IMR-90 (cell line): Measurements from ENCODE around the gene IPMK. TPM values are rescaled to one million over a fixed set of nuclear protein-coding genes. Genes with fewer than 3 reads are reported as not detected.

ENCODE experiments used
- ATAC-seq: fragments of 200-7000 bp; cut with Tn5 transposase; 2 replicates; pipeline ENCODE4 v1.9.1; 2020; ENCODE audit warnings: low read depth, mild to moderate bottlenecking, moderate library complexity
- BruUV-seq: library from RNA; stranded (reverse); fragments of 400-500 nt; replicated peaks from 2 replicates; lab custom pipeline; 2021; lab: Mats Ljungman, UMichigan
- CTCF ChIA-PET: fragments of 300-600 bp; formaldehyde crosslinking; extraction: SDS; loops from one replicate; lab custom pipeline; 2021; ENCODE audit warnings: antibody characterized with exemption; lab: Yijun Ruan, JAX
- POLR2A ChIA-PET: fragments of 300-600 bp; sonication (Branson Sonifier 250); formaldehyde crosslinking; loops from one replicate; lab custom pipeline; 2022; ENCODE audit warnings: antibody characterized with exemption; ENCODE audit not compliant: unreplicated experiment; lab: Charles Lee
- DNase-seq: peaks from one replicate; pipeline ENCODE4 v3.0.0; 2013
- H2AFZ ChIP-seq: replicated peaks from 2 replicates; pipeline ENCODE3; 2013; ENCODE audit warnings: low read length, mild to moderate bottlenecking; ENCODE audit not compliant: poor library complexity
- H2AK5ac ChIP-seq: 2 replicates; pipeline ENCODE4 v1.6.1; 2013; ENCODE audit warnings: low read depth, low read length, inconsistent platforms
- H2AK9ac ChIP-seq: replicated peaks from 2 replicates; pipeline ENCODE3; 2013; ENCODE audit warnings: mild to moderate bottlenecking, low read depth, low read length, moderate library complexity; ENCODE audit not compliant: poor library complexity
- H2BK120ac ChIP-seq: 2 replicates; pipeline ENCODE4 v1.6.1; 2013; ENCODE audit warnings: low read depth, low read length, inconsistent platforms
- H2BK15ac ChIP-seq: 3 replicates; pipeline ENCODE4 v1.6.1; 2013; ENCODE audit warnings: low read depth, low read length, inconsistent platforms
- H2BK20ac ChIP-seq: 2 replicates; pipeline ENCODE4 v1.6.1; 2013; ENCODE audit warnings: low read depth, mild to moderate bottlenecking, inconsistent platforms, low read length, moderate library complexity
- H2BK5ac ChIP-seq: 2 replicates; pipeline ENCODE4 v1.6.1; 2013; ENCODE audit warnings: mild to moderate bottlenecking, low read depth, low read length, inconsistent platforms; ENCODE audit not compliant: poor library complexity, severe bottlenecking
- H3K14ac ChIP-seq: replicated peaks from 2 replicates; pipeline ENCODE4 v1.6.1; 2013; ENCODE audit warnings: low read depth, low read length, inconsistent platforms
- H3K18ac ChIP-seq: 2 replicates; pipeline ENCODE4 v1.6.1; 2013; ENCODE audit warnings: low read depth, low read length, control low read depth
- H3K23ac ChIP-seq: 2 replicates; pipeline ENCODE4 v1.6.1; 2013; ENCODE audit warnings: low read depth, low read length, inconsistent platforms
- H3K27ac ChIP-seq: 2 replicates; pipeline ENCODE4 v1.5.1; 2013; ENCODE audit warnings: mild to moderate bottlenecking, control low read depth, low read length; ENCODE audit not compliant: insufficient read depth
- H3K27me3 ChIP-seq: 2 replicates; pipeline ENCODE4 v1.6.1; 2013; ENCODE audit warnings: low read length; ENCODE audit not compliant: control insufficient read depth, insufficient read depth
- H3K36me3 ChIP-seq: 2 replicates; pipeline ENCODE4 v1.6.1; 2013; ENCODE audit warnings: low read length, mixed read lengths; ENCODE audit not compliant: control insufficient read depth, insufficient read depth
- H3K4ac ChIP-seq: 2 replicates; pipeline ENCODE4 v1.6.1; 2013; ENCODE audit warnings: low read depth, low read length, inconsistent platforms
- H3K4me1 ChIP-seq: 2 replicates; pipeline ENCODE4 v1.6.1; 2013; ENCODE audit warnings: low read length, mixed read lengths; ENCODE audit not compliant: control insufficient read depth, insufficient read depth
- H3K4me2 ChIP-seq: 2 replicates; pipeline ENCODE4 v1.6.1; 2013; ENCODE audit warnings: low read depth, mild to moderate bottlenecking, control low read depth, low read length, moderate library complexity
- H3K4me3 ChIP-seq: 2 replicates; pipeline ENCODE4 v1.5.1; 2013; ENCODE audit warnings: low read depth, mild to moderate bottlenecking, control low read depth, low read length, moderate library complexity; ENCODE audit not compliant: insufficient read depth
- H3K56ac ChIP-seq: 2 replicates; pipeline ENCODE4 v1.6.1; 2013; ENCODE audit warnings: low read length, inconsistent platforms; ENCODE audit not compliant: insufficient read depth; ENCODE audit errors: extremely low read depth
- H3K79me1 ChIP-seq, 2 experiments: 2 replicates each; pipeline ENCODE4 v1.6.1; 2013; ENCODE audit warnings: low read length in 2 of 2, inconsistent platforms in 1 of 2, low read depth in 1 of 2
- H3K9ac ChIP-seq: 2 replicates; pipeline ENCODE4 v1.6.1; 2013; ENCODE audit warnings: low read depth, low read length, control low read depth
- H3K9me1 ChIP-seq: 2 replicates; pipeline ENCODE4 v1.6.1; 2013; ENCODE audit warnings: low read length, inconsistent platforms; ENCODE audit not compliant: insufficient read depth
- H3K9me3 ChIP-seq: 2 replicates; pipeline ENCODE4 v1.6.1; 2013; ENCODE audit warnings: low read length; ENCODE audit not compliant: control insufficient read depth, insufficient read depth
- H4K20me1 ChIP-seq: 2 replicates; pipeline ENCODE4 v1.6.1; 2013; ENCODE audit warnings: low read length, inconsistent platforms; ENCODE audit not compliant: insufficient read depth
- H4K5ac ChIP-seq: 2 replicates; pipeline ENCODE4 v1.6.1; 2013; ENCODE audit warnings: mild to moderate bottlenecking, low read depth, low read length, control low read depth
- H4K8ac ChIP-seq, 2 experiments: 2 replicates each; pipeline ENCODE4 v1.6.1; 2013; ENCODE audit warnings: low read depth in 2 of 2, low read length in 2 of 2, control low read depth in 1 of 2, inconsistent platforms in 1 of 2
- H4K91ac ChIP-seq: 2 replicates; pipeline ENCODE4 v1.6.1; 2013; ENCODE audit warnings: low read depth, low read length, inconsistent platforms; ENCODE audit not compliant: insufficient read depth
- CEBPB ChIP-seq: IDR thresholded peaks from 2 replicates; pipeline ENCODE4 v1.6.1; 2012; ENCODE audit warnings: low read depth, low read length, improper control_type of control experiment
- NFE2L2 ChIP-seq: fragments of 150-350 bp; IDR thresholded peaks from 2 replicates; pipeline ENCODE4 v1.6.1; 2016; ENCODE audit warnings: low read depth, mild to moderate bottlenecking, low read length
- dilution Hi-C: fragments of 300-500 bp; cut with HindIII; formaldehyde crosslinking; loops from one replicate; pipeline ENCODE4 v1.14.3; 2018; ENCODE audit warnings: low sequenced_read_pairs; ENCODE audit not compliant: unreplicated experiment
- in situ Hi-C: fragments of 300-500 bp; cut with MboI; formaldehyde crosslinking; loops from 3 replicates; pipeline ENCODE4 v1.14.3; 2019; ENCODE audit warnings: low sequenced_read_pairs, inconsistent platforms, mixed read lengths
- intact Hi-C: fragments of 100-400 bp; cut with micrococcal nuclease; formaldehyde crosslinking; loops from 2 replicates; pipeline ENCODE4 v1.10.0; 2022
- polyA plus RNA-seq, 3 experiments: library from polyadenylated mRNA; depleted of rRNA; stranded (reverse); fragments of >200 nt; gene quantifications; 2 replicates each; pipeline ENCODE4 v1.2.3, GENCODE V29; 2012; ENCODE audit warnings: low replicate concordance in 1 of 3
- total RNA-seq: library from RNA; depleted of rRNA; stranded (reverse); fragments of >200 nt; gene quantifications from 2 replicates; pipeline ENCODE4 v1.2.3, GENCODE V29; 2012

IPMK gene
- total and polyA plus RNA-seq, 2 of the 4 experiments (the other 2 are of a cell fraction), result 0.89 to 2.0 TPM

DNA sequence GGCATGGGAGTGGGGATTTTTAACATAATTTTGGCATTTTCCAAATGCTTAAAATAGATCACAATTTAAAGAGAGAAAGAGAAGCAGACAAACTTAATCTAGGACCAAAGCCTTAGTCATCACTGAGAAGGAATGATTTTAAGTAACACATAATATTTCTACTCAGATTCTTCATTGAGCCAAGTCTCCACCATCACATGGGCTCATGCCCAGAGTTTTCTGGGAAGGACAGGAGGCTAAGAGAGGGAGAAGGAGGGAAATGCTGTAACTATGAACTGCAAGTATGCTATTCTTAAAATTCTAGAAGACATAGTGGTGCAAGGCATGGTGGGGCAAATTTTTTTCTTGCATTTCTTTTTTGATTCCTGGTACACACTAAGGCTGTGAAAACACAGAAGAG, 43.3 kb upstream of the IPMK start:
- Histone ChIP-seq H2AK5ac (no peak overlapping the region), H3K14ac (no peak overlapping the region), H4K8ac (no peak overlapping the region), H2AK9ac (no peak overlapping the region), H3K18ac (no peak overlapping the region), H4K5ac (no peak overlapping the region), H3K23ac (no peak overlapping the region), H2BK15ac (no peak overlapping the region), H2BK120ac (no peak overlapping the region), H3K4me3 (no peak overlapping the region), H3K9ac (no peak overlapping the region), H3K4me1 (no peaks in the 10 kb centered on the region), H3K4me2 (no peak overlapping the region), H3K36me3 (no peaks in the 10 kb centered on the region), H2BK20ac (no peak overlapping the region), H4K91ac (no peak overlapping the region), H3K56ac (no peak overlapping the region), H3K9me3 (no peaks in the 10 kb centered on the region), H3K79me1 (no peaks in the 10 kb centered on the region), H2AFZ (no peak overlapping the region), H4K20me1 (no peaks in the 10 kb centered on the region), H2BK5ac (no peak overlapping the region), H3K9me1 (no peaks in the 10 kb centered on the region), H3K27ac (no peak overlapping the region), H3K4ac (no peak overlapping the region), H3K27me3 (peaks cover 7% of the 10 kb centered on the region)
- intact Hi-C loops (no loop called here), dilution Hi-C loops (loop anchor here (25.0 kb wide), 1 partner anchor 124 kb away; no protein-coding TSS in a partner anchor), in situ Hi-C loops (no loop called here)
- TF ChIP-seq NFE2L2 (no peak), CEBPB (no peak)
- BruUV-seq, result no TSS peak
- ATAC-seq (no peak), DNase-seq (no peak)
- CTCF ChIA-PET, result no interaction called here
- POLR2A ChIA-PET, result no interaction called here
